ENCODE results near the gene FAM227B.
A peak's percentile ranks its signal among the peaks of the same experiment; 100 is the strongest.
"Not testable (repeated sequence)": the region's sequence is repeated elsewhere in the genome, so short reads cannot be mapped to it uniquely, and the experiment has no call there.

FAM227B gene

GRCh38 chr15:49439678-49440395, 180.8 kb downstream of the FAM227B start:
- DNase-seq, result no peak

GRCh38 chr15:49438962-49439631, 181.5 kb downstream of the FAM227B start:
- peak in 6 of 56 donors; percentile 1 to 9 (median 2) for DNase-seq

- no peak for DNase-seq
These were observed 183.9 kb downstream of the FAM227B start for GRCh38 chr15:49436751-49437150.

DNA sequence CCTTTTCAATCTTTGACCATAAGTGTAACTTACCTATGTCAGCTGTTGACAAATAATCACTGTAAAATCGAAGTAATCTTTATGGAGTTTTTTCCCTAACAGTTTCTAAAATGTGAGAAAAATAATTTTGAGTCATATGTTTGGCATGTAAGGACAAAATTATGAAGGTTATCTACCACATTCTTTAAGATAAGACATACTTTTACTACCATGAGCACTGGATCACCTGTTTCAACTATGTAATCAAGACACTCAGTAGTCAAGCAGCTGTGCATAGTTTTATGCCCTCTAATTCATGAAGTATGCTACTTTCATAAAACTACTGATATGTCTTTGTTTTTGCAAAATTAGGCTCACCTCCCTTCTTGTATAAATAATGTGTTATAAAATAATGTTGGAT, 185.4 kb downstream of the FAM227B start:
- DNase-seq, result no peak

DNA sequence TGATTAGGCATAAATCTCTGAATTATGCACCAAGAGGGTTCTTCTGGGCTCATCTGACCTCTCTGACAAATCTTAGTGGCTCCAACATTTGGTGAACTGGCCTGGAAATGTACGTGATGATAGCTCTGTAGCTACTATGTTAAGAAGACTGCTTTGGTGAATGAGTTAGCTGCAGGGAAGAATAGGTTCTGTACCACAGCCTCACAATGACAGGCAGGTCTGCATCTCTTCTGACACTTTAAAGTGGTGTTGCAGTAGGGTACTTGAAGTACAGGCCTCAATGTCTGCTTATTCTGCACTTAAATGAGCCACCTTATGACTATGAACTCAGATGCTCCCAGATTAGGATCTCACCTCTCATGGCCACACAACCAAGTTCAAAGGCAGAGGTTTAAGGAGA, 190.6 kb downstream of the FAM227B start:
- DNase-seq, result no peak

GRCh38 chr15:49428409-49429095, 192.1 kb downstream of the FAM227B start:
- no peak for DNase-seq

DNA sequence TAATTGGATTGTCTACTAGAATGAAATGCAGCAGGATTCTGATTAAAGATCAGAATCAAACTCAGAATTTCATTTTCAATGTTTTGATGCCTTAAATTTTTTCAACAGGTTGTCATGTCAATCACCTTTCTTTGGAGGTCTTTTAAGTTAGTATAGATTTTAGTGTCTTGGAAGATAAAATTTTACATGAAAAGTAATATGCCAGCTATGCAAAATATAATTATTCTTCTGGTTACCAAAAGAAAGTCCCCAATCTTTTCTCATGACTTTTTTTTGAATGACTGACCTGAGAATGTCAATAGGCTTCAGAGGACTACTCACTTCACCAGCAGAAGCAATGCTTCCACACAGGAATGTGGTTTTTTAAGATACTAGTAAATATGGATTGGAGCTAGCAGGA, 193.2 kb downstream of the FAM227B start:
- no peak for DNase-seq

DNA sequence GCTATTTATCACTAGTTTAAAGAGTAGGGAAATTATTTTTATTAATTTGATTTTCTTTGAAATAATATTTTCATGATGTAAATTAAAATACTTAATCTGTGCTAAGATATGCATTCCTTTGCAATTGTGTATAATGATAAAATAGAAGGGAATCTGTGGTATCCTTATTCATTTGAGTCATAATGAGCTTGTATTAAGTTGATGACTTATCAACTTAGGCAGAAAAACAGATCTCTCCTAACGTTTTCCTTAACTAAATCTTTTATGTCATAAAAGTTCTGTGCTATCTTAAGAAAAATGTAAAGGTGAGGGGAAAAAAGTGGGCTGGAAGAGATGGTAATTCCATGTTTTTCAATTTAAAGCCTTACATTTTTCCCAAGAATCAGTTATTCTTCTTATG, 195.7 kb downstream of the FAM227B start:
- no peak for DNase-seq

GRCh38 chr15:49423901-49424550, 196.6 kb downstream of the FAM227B start:
- no peak for DNase-seq

- DNase-seq, result no peak
These were observed 197.6 kb downstream of the FAM227B start, which contains the start of gene FGF7 for GRCh38 chr15:49423021-49423420. Gene FGF7, plus strand, starts transcription at chr15:49423242. Its CDS starts 1,056 bp downstream, at chr15:49424298.

GRCh38 chr15:49421991-49422390, 198.6 kb downstream of the FAM227B start:
- peak in 13 of 56 donors; percentile 0 to 27 (median 11) for DNase-seq

DNA sequence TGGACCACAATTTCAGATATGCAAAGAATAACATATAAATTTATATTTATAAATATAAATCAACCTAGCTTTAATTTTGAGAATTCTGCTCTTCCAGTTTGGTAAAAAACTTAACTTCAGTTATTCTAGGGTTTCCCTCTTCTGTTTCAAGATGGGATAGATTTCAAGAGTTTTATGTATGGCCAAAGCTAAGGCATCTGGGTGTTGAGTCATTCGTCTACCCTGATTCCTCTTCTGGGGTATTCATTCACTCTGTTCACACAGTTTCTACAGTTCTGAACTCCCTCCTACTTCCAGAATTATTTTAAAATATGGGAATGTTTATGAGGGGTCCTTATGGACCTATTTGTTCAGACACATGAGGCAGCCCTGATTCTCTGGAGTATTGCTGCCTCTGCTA, 201.8 kb downstream of the FAM227B start:
- DNase-seq, result no peak

DNA sequence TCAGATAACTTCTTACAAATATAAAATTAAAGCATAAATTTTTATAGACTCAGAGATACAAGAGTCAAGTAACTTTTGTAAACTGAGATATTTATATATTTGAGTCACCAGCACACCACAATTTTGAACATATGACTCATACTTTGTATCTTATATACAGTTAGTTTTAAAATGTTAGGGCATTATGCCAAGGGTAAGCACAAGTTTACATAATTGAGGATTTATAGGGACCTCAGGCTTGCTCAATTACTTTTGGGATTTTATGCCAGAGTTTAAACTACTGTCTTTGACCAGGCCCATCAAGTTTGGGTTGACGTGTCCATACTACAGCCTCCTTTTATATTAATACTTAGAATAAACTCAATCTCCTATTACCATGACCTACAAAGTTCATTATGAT, 205.0 kb downstream of the FAM227B start:
- DNase-seq, result no peak

- no peak for DNase-seq
These were observed 205.5 kb downstream of the FAM227B start for GRCh38 chr15:49415149-49415548.

GRCh38 chr15:49412797-49413196, 207.8 kb downstream of the FAM227B start:
- DNase-seq, result no peak

DNA sequence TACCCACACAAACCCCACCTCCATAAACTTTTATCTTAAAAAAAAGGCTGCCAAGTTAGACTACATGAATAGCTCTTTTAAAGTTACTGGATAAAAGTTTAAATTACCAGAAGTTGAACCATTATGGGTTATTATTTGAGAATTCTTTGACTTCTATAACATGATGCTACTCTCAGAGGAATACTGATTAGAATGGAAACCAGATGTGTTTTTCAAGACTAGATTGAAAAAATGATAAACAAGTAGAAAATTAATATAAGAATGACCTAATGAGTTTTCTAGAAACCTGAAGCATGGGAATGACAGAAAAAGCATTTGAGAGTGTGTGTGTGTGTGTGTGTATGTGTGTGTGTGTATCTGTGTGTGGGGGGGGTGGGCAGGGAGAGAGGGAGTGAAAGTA, 210.0 kb downstream of the FAM227B start:
- DNase-seq, result no peak

- DNase-seq, result no peak
These were observed 214.1 kb downstream of the FAM227B start for GRCh38 chr15:49406352-49407118.

GRCh38 chr15:49402515-49403296, 217.9 kb downstream of the FAM227B start:
- not testable (repeated sequence) for DNase-seq

DNA sequence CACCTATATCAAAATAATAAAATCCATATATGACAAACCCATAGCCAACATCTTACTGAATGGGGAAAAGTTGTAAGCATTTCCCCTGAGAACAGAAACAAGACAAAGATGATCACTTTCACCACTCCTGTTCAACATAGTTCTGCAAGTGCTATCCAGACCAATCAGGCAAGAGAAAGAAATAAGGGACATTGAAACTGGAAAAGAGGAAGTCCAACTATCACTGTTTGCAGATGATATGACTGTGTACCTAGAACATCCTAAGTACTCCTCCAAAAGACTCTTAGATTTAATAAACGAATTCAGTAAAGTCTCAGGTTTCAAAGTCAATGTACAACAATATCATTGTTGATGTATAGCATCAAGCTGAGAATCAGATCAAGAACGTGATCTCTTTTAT, 233.1 kb downstream of the FAM227B start:
- DNase-seq, result no peak

- no peak for DNase-seq
These were observed 237.4 kb downstream of the FAM227B start for GRCh38 chr15:49383266-49383665.

Data from nucleus accumbens (tissue), 56 donors.